HepG2 (cell line): ENCODE measurements around the gene RTN4RL2. TPM values are rescaled to one million over a fixed set of nuclear protein-coding genes. Genes with fewer than 3 reads are reported as not detected.

Experiments used
- ATF7-NPFF ChIP-seq: sonication (generic); formaldehyde crosslinking; IDR thresholded peaks from 2 replicates; pipeline ENCODE4 v1.8.1; 2023; ENCODE audit warnings: mild to moderate bottlenecking, low read depth, missing genetic modification reagents, moderate library complexity
- CHD4 ChIP-seq: fragments of 200-600 bp; sonication (generic); IDR thresholded peaks from 2 replicates; pipeline ENCODE4 v1.7.0; 2017; ENCODE audit warnings: mild to moderate bottlenecking, low read length, borderline replicate concordance
- CREB1 ChIP-seq, 2 experiments: fragments of 450-650 bp in 1 of 2; IDR thresholded peaks; 2 replicates each; pipeline ENCODE4 v1.6.1; 2016 to 2017; ENCODE audit warnings: control low read depth in 1 of 2, mild to moderate bottlenecking in 1 of 2, missing compliant biosample characterization in 1 of 2, missing genetic modification characterization in 1 of 2
- NFATC3 ChIP-seq: sonication (generic); formaldehyde crosslinking; IDR thresholded peaks from 2 replicates; pipeline ENCODE4 v1.5.1; 2020; ENCODE audit warnings: mild to moderate bottlenecking, missing genetic modification reagents
- PHF20 ChIP-seq: sonication (generic); formaldehyde crosslinking; IDR thresholded peaks from 2 replicates; pipeline ENCODE4 v1.5.0; 2020; ENCODE audit warnings: mild to moderate bottlenecking, missing genetic modification reagents
- SIX4 ChIP-seq: sonication (generic); formaldehyde crosslinking; IDR thresholded peaks from 2 replicates; pipeline ENCODE4 v1.4.0; 2020; ENCODE audit warnings: missing genetic modification reagents
- SMC3 ChIP-seq: IDR thresholded peaks from 2 replicates; pipeline ENCODE4 v1.6.1; 2011; ENCODE audit warnings: low read length, improper control_type of control experiment
- ZNF430 ChIP-seq: sonication (generic); formaldehyde crosslinking; IDR thresholded peaks from 2 replicates; pipeline ENCODE4 v1.9.0; 2021; ENCODE audit warnings: mild to moderate bottlenecking, missing genetic modification reagents
- polyA plus RNA-seq, 8 experiments: library from polyadenylated mRNA; depleted of rRNA in 3 of 8; stranded (reverse) in 7 of 8; unstranded in 1 of 8; fragments of >200 nt; fragmentation: Illumina TruSeq in 4 of 8; extraction: Trizol in 4 of 8; gene quantifications; 2 replicates each; pipeline versions ENCODE4 v1.2.1 to v1.2.3, GENCODE V29; 2011 to 2016; ENCODE audit warnings: low read depth in 4 of 8, missing spikeins in 1 of 8, mixed read lengths in 1 of 8; ENCODE audit not compliant: insufficient read depth in 1 of 8
- total RNA-seq, 5 experiments: library from RNA; depleted of rRNA; stranded (reverse); fragments of >200 nt; fragmentation: Illumina TruSeq; extraction: Trizol; gene quantifications; 2 replicates each; pipeline ENCODE4 v1.2.3, GENCODE V29; 2016; ENCODE audit warnings: low read depth in 1 of 5
- TF ChIP-seq, protein P1 (sequence below): fragments of 450-650 bp; IDR thresholded peaks from 2 replicates; pipeline ENCODE4 v1.6.1; 2017; ENCODE audit warnings: mild to moderate bottlenecking
- TF ChIP-seq, protein P2 (sequence below): sonication (generic); formaldehyde crosslinking; IDR thresholded peaks from 2 replicates; pipeline ENCODE4 v1.5.1; 2020; ENCODE audit warnings: mild to moderate bottlenecking, missing genetic modification reagents
- TF ChIP-seq, protein P3 (sequence below): IDR thresholded peaks from 2 replicates; pipeline ENCODE4 v1.6.1; 2016; ENCODE audit warnings: low read depth, control low read depth
- TF ChIP-seq, protein P4 (sequence below): sonication (generic); formaldehyde crosslinking; IDR thresholded peaks from 2 replicates; pipeline ENCODE4 v1.4.0; 2020; ENCODE audit warnings: mild to moderate bottlenecking, missing genetic modification reagents

Gene RTN4RL2
- total and polyA plus RNA-seq, 2 of the 13 experiments (the other 11 are each of a cell fraction or from before 2014, with no cell fraction given) = 1.3 to 4.3 TPM

DNA sequence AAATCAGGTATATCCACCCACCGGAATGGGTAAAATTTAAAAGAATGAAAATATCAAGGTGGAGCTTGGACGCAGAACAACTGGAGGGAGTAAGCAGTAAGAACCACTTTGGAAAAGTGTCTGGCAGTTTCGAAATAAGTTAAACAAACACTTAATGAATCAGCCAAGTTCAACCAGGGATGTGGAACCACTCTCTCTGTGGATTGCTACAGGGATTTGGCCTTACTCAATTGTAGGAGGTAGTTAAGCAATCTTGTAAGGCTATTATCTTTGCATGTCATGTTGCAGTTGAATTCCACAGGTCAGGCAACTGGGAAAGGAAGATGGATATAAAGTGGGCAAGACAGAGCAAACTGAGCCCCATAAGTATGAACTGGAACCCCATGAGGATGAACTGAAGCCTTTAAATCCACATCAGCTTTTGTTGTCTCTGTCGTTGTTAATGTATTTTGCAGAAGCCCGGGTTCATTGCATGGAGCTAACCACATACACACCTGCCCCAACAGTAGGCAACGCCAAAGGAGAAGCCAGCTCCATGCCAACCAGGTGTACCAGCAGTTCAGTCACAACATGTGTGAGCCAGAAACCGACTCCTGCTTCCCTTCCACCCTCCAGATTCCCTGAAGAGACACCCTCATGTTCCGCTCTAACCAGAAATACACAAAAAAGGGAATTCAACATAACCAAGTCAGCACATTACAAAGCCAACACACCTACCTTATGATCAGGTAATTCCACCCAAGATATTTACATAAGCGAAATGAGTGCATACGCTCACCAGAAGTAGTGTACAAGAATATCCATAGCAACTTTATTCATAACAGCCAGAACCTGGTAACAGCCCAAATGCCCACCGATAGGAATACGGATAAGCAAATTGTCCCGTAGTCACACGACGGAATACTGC lies 25.4 kb upstream of the RTN4RL2 start (continued):
- TF ChIP-seq, protein P1, sequence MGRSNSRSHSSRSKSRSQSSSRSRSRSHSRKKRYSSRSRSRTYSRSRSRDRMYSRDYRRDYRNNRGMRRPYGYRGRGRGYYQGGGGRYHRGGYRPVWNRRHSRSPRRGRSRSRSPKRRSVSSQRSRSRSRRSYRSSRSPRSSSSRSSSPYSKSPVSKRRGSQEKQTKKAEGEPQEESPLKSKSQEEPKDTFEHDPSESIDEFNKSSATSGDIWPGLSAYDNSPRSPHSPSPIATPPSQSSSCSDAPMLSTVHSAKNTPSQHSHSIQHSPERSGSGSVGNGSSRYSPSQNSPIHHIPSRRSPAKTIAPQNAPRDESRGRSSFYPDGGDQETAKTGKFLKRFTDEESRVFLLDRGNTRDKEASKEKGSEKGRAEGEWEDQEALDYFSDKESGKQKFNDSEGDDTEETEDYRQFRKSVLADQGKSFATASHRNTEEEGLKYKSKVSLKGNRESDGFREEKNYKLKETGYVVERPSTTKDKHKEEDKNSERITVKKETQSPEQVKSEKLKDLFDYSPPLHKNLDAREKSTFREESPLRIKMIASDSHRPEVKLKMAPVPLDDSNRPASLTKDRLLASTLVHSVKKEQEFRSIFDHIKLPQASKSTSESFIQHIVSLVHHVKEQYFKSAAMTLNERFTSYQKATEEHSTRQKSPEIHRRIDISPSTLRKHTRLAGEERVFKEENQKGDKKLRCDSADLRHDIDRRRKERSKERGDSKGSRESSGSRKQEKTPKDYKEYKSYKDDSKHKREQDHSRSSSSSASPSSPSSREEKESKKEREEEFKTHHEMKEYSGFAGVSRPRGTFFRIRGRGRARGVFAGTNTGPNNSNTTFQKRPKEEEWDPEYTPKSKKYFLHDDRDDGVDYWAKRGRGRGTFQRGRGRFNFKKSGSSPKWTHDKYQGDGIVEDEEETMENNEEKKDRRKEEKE = no peak
- TF ChIP-seq, protein P2, sequence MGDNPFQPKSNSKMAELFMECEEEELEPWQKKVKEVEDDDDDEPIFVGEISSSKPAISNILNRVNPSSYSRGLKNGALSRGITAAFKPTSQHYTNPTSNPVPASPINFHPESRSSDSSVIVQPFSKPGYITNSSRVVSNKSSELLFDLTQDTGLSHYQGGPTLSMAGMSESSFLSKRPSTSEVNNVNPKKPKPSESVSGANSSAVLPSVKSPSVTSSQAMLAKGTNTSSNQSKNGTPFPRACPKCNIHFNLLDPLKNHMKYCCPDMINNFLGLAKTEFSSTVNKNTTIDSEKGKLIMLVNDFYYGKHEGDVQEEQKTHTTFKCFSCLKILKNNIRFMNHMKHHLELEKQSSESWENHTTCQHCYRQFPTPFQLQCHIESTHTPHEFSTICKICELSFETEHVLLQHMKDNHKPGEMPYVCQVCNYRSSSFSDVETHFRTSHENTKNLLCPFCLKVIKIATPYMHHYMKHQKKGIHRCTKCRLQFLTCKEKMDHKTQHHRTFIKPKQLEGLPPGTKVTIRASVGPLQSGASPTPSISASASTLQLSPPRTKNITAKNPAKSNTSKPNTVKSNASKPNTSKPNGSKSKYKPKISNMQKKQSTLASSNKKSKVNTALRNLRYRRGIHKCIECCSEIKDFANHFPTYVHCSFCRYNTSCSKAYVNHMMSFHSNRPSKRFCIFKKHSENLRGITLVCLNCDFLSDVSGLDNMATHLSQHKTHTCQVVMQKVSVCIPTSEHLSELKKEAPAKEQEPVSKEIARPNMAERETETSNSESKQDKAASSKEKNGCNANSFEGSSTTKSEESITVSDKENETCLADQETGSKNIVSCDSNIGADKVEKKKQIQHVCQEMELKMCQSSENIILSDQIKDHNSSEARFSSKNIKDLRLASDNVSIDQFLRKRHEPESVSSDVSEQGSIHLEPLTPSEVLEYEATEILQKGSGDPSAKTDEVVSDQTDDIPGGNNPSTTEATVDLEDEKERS (CRISPR knock-in tag) = peak; percentile 84
- no peak for TF ChIP-seq ZNF430 (CRISPR knock-in tag)
- no peak for TF ChIP-seq ATF7-NPFF (CRISPR knock-in tag)
- TF ChIP-seq, protein P3, sequence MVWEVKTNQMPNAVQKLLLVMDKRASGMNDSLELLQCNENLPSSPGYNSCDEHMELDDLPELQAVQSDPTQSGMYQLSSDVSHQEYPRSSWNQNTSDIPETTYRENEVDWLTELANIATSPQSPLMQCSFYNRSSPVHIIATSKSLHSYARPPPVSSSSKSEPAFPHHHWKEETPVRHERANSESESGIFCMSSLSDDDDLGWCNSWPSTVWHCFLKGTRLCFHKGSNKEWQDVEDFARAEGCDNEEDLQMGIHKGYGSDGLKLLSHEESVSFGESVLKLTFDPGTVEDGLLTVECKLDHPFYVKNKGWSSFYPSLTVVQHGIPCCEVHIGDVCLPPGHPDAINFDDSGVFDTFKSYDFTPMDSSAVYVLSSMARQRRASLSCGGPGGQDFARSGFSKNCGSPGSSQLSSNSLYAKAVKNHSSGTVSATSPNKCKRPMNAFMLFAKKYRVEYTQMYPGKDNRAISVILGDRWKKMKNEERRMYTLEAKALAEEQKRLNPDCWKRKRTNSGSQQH = no peak
- no peak for TF ChIP-seq CHD4
- no peak for TF ChIP-seq NFATC3 (CRISPR knock-in tag)
- TF ChIP-seq SIX4 = no peak
- peak; percentile 74; the same call in 1 of the 2 replicates for TF ChIP-seq SMC3
- TF ChIP-seq CREB1 (IDR thresholded peaks at IDR 0.05) = no peak
- peak; percentile 55; the same call in 1 of the 2 replicates for TF ChIP-seq CREB1 (CRISPR knock-in tag; IDR thresholded peaks at IDR 0.05)
- TF ChIP-seq, protein P4, sequence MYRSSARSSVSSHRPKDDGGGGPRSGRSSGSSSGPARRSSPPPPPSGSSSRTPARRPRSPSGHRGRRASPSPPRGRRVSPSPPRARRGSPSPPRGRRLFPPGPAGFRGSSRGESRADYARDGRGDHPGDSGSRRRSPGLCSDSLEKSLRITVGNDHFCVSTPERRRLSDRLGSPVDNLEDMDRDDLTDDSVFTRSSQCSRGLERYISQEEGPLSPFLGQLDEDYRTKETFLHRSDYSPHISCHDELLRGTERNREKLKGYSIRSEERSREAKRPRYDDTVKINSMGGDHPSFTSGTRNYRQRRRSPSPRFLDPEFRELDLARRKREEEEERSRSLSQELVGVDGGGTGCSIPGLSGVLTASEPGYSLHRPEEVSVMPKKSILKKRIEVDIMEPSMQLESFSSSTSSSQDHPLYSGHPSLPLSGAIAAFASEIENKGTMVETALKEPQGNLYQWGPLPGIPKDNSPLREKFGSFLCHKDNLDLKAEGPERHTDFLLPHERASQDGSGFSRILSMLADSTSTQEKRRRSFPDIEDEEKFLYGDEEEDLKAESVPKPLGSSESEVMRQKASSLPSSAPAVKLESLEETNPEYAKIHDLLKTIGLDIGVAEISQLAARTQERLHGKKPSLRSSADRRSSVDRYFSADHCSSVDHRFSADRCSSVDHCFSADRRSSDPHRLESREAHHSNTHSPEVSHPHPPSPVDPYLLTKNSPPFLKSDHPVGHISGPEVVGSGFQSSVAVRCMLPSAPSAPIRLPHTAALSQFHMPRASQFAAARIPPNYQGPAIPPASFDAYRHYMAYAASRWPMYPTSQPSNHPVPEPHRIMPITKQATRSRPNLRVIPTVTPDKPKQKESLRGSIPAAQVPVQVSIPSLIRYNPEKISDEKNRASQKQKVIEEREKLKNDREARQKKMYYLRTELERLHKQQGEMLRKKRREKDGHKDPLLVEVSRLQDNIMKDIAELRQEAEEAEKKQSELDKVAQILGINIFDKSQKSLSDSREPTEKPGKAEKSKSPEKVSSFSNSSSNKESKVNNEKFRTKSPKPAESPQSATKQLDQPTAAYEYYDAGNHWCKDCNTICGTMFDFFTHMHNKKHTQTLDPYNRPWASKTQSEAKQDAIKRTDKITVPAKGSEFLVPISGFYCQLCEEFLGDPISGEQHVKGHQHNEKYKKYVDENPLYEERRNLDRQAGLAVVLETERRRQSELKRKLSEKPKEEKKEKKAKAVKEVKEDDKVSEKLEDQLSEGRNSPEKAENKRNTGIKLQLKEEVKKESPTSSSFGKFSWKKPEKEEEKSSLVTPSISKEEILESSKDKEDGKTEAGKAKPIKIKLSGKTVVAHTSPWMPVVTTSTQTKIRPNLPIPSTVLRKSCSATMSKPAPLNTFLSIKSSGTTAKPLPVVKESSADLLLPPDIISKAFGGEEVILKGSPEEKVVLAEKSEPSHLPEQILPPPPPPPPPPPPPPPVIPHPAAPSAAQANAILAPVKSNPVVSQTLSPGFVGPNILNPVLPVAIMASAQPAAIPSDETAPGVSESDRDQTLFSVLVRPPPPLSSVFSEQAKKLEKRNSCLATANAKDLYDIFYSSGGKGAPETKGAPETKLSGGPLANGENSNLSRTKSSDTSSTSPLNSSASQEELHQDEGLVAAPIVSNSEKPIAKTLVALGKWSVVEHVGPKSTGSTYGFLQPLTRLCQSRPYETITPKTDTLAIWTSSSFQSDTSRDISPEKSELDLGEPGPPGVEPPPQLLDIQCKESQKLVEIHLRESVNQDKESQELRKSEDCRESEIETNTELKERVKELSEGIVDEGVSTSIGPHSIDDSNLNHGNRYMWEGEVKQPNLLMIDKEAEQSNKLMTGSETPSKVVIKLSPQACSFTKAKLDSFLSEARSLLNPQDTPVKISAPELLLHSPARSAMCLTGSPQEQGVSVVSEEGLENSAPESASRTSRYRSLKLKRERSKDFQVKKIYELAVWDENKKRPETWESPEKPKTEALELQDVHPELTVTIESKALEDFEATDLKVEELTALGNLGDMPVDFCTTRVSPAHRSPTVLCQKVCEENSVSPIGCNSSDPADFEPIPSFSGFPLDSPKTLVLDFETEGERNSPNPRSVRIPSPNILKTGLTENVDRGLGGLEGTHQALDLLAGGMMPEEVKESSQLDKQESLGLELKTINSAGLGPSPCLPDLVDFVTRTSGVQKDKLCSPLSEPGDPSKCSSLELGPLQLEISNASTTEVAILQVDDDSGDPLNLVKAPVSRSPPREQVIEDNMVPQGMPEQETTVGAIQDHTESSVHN = no peak
- TF ChIP-seq PHF20 = no peak
